ENCODE data around the gene TNIP1.

TNIP1 gene

GRCh38 chr5:151080613-151081430 lies at the start of gene TNIP1:
TSS of gene TNIP1 (minus strand) at chr5:151081034. CDS start at chr5:151065095, 15,939 bp downstream.
- peak; percentile 95 for DNase-seq (ENCODE audit: low spot score)

- DNase-seq (ENCODE audit: low spot score) = no peak
Measured at GRCh38 chr5:151130235-151130921, 49.5 kb upstream of the TNIP1 start.

DNA sequence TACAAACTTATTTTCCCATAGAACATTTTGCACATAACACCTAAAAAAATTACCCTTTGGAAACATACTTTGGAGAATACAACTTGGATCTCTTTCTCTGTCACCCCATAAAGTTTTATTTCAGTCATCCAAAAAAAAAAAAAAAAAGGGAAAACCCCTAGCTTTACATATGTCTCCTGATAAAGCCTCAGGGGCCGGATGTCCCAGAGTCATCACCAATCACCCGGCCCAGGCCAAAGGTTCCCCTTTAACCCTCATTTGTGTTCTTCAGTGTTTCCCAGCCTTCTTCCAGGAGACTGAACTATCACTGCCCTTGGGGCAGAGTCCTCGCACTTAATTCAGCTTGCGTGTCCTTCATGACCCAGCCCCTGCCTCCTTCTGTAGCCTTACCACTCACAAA lies 48.0 kb upstream of the TNIP1 start:
- no peak for DNase-seq (ENCODE audit: low spot score)

- no peak for DNase-seq (ENCODE audit: low spot score)
Measured at GRCh38 chr5:151127926-151128325, 47.1 kb upstream of the TNIP1 start.

- peak; percentile 66 for DNase-seq (ENCODE audit: low spot score)
Measured at GRCh38 chr5:151126199-151126645, 45.4 kb upstream of the TNIP1 start.

DNA sequence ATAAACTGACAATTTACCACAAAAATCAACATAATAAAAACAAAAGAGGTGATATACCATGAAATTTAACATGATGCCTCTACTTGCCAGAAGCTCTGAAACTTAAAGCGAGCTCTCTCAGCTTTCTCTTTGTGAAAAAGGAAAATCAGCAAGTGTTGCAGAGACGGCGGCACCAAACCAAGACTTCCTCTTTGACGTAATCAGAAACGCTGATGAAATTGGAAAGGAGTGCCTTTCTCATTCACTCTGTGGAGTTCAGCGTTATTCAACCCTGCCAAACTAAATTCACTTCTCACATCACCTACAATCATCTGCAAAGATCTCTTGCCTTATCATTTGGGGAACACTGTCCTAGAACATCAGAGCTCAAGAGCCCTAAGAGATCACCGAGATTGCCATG lies 44.6 kb upstream of the TNIP1 start:
- DNase-seq (ENCODE audit: low spot score) = no peak

DNA sequence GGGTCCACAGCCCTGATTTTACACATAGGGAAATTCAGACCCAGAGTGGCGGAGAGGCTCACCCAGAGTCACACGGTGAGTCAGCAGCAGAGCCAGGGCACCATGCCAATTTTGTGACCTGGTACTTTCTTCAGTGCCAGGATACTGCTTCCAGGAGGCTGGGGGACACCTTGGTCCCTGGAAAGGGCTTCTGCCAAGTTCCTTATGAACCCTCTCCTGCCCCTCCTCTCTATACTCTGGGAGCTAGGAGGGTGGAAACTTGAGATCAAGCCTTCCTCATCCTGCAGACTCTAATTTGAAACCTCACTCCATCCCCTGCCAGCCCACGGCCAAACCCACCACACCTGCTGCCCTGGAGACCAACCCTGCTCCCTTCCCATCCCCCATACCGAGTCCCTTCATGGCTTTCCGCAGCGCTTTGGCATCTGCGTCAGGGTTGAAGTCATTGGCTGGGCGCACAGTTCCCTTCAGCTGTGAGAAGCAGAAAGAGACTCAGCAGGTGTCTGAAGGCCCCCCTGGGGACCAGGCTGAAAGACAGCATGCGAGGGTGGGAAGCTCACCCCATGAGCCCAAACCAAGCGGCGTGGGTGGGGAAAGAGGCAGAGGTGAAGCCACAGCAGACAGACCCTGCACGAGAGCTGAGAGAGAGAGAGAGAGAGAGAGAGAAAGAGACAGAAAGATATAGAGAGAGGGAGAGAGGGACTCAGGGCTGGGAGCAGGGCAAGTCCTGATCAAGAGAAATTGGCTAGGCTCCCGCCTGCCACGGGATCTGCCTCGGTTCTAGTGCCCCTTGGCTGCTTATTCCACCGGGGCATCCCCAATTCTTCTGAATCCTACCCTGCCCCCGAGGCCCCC lies 43.3 kb upstream of the TNIP1 start:
- no peak for DNase-seq (ENCODE audit: low spot score)

DNA sequence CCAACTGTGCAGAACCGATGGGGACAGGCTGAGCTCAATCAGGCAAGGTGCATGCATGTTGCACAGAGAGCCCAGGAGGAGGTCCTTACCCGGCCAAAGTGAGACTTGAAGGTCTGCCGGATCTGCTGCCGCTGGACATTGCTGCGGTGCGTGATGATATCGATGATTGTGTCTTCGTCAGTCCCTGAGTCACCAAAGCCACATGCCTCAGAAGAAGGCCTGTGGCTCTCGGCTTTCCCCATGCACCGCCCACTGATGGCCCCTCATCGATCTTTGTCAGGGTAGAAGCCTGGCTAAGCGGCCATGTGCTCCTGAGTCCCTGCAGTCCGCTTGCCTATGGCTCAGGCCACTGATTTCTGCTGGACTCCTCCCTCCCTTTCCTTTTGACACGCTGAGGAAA lies 42.0 kb upstream of the TNIP1 start:
- no peak for DNase-seq (ENCODE audit: low spot score)

DNA sequence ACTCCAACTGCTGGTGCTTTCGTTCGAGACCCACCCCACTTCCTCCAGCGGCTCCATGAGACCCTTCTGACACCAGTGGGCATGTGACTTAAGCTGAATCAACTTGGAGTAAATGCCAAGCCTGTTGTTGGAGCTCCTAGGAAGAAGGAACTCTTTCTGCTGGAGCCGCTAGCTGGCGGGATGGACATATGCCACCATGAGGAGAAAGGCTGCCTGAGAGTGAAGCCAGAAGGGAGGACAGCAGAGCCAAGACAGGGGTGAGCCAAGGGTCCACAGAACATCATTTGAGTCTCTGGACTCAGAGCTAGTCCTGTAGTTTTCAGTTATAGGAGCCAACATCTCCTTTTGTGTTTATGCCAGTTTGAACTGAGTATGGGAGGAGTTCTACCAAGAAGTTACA lies 40.8 kb upstream of the TNIP1 start:
- DNase-seq (ENCODE audit: low spot score) = no peak

DNA sequence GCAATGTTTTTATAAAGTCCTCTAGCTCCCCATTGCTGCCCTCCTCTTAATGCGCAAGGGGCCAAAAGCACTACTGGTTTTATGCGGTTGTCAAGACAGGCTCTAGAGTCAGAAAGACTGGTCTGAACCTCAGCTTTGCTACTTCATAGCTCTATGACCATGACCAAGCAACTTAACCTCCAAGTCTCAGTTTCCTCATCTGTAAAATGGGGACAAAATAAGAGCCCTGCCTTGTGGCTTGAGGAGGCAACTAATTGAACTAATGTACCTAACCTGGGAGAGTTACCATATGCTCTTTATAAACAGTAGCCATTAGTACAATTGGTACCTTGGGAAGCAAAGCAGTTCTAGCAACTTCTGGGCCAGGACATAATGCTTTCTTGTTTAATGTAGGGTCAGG lies 40.3 kb upstream of the TNIP1 start:
- no peak for DNase-seq (ENCODE audit: low spot score)

DNA sequence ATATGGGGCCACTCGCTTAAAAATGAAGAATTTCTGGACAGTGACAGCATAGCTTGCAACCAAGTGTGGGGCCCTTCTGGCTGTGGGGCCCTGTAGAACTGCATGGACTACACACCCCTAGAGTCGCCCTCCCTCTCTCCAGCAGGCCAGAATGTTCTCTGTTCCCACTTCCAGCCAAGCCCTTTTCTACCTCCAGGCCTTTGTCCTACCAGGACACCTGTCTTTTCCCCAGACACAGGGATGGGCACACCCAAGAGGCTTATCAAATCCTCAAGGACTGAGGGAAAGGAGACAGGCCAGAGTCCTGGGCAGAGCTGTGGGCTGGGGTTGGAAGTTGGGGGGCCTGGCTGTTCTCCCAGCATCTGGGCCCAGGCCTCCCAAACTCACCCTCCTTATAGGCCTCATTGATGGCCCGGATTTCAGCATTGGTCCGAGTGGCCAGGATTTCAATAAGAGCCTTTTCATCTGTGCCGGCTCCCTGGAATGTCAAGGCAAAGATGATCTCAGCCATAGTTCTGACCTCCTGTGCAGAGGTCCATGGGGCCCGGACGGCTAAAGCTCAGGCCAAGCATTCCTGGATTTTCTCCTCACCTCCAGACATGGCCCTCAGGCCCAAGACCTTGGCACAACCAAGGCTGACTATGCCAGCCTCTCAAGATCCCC lies 38.2 kb upstream of the TNIP1 start:
- no peak for DNase-seq (ENCODE audit: low spot score)

- DNase-seq (ENCODE audit: low spot score) = peak; percentile 75
Measured at GRCh38 chr5:151115272-151115905, 34.6 kb upstream of the TNIP1 start.

GRCh38 chr5:151113651-151114050 lies 32.8 kb upstream of the TNIP1 start:
- DNase-seq (ENCODE audit: low spot score) = no peak

- no peak for DNase-seq (ENCODE audit: low spot score)
Measured at GRCh38 chr5:151110992-151111391, 30.2 kb upstream of the TNIP1 start.

DNA sequence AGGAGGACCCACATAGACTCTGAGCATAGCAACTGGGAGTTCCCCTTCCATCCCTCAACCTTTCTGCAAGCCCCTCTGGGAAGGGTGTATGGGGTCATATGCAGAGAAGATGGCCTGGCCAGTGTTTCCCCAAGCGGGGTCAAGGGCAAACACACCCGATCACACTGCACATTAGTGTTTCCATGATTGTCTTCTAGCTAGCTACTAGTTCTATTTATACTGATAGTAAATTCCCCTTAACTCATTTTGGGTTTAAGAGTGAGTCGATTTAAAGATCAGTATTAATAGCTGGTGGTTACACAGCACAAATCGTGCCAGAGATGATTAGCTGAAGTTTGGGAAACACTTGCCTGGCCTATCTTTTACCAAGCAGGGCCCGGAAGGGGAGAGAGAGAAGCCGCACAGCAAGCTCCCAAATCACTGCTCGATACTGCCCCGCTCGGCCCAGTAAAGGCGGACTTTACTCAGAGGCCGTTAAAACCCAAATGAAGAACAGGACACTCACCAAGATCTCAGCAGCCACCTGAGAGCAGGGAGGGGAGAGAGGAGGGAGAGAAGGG lies 29.4 kb upstream of the TNIP1 start:
- no peak for DNase-seq (ENCODE audit: low spot score)

DNA sequence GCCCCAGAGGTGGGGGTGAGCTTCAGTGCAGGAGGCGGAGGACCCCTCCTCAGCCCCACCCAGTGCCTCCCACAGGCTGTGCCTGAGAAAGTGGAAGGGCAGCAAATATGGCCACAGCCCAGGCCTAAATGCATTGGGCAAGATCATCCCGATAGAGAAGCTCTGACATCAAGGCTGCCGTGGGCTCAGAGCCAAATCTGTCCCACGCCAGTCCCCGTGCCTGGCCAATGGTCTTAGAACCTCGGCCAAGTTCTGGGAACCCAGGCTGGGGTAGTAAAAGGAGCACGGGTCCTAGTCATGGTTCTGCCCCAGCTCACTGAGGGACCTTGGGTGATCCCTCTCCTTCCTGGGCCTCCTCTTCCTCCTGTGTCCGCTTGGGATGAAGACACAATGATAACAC lies 27.7 kb upstream of the TNIP1 start:
- DNase-seq (ENCODE audit: low spot score) = no peak

DNA sequence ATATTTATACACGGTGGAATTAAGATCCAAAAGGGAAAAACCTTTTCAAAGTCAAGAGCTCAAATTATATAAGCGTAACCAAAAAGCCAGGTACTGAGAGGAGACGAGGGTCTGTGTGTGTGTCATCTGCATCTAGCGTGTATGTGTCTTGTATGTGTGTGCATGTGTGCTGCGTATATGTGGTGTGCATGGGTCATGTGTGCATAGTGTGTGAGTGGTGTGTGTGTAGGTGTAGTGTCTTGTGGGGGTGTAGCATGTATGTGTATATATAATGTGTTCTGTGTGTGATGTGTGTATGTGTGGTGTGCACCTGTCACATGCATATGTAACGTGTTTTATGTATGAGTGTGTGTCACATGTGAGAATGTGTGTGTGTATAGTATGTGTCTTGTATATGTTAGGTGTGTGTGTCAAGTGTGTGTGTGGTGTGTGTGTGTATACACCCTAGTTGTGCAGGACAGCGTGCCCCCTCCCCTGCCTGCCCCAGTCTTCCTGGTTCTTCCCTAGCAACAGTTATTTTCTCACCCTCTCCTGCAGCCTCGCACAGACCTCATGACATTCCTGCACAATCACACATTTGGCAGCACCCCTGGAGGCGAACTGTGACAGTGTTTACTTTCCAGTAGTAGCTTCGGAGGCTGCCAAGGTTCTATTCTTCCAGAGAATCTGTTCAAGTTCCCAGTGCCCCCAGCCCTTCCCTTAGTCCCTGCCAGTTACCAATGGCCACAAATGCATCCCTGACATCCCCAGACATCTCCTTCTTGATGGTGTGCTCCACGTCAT lies 27.1 kb upstream of the TNIP1 start:
- no peak for DNase-seq (ENCODE audit: low spot score)

- no peak for DNase-seq (ENCODE audit: low spot score)
Measured at GRCh38 chr5:151107084-151107483, 26.2 kb upstream of the TNIP1 start.

- DNase-seq (ENCODE audit: low spot score) = no peak
Measured at GRCh38 chr5:151106509-151106908, 25.7 kb upstream of the TNIP1 start.

GRCh38 chr5:151106043-151106442 lies 25.2 kb upstream of the TNIP1 start:
- no peak for DNase-seq (ENCODE audit: low spot score)

All from CD4-positive, alpha-beta T cell treated with Interleukin-2 at 100 ng/mL for 4 hours (primary cell).